Body of pancreas (tissue), 4 donors: ENCODE data around the gene KIRREL3.

Experiments
- POLR2A ChIP-seq, 3 donors: fragments of 450-650 bp; IDR thresholded peaks; one replicate each; pipeline ENCODE4 v1.6.1; 2016; ENCODE audit warnings: antibody characterized with exemption in 3 of 3, mild to moderate bottlenecking in 2 of 3
- TF ChIP-seq, protein P1 (sequence below), 7 experiments: fragments of 450-650 bp in 4 of 7; fragments of 200-600 bp in 3 of 7; sonication (generic) in 3 of 7; IDR thresholded peaks; one replicate each; pipeline ENCODE4 v1.5.1; 2016 to 2019; ENCODE audit warnings: antibody characterized with exemption in 7 of 7

- TF ChIP-seq, protein P1, sequence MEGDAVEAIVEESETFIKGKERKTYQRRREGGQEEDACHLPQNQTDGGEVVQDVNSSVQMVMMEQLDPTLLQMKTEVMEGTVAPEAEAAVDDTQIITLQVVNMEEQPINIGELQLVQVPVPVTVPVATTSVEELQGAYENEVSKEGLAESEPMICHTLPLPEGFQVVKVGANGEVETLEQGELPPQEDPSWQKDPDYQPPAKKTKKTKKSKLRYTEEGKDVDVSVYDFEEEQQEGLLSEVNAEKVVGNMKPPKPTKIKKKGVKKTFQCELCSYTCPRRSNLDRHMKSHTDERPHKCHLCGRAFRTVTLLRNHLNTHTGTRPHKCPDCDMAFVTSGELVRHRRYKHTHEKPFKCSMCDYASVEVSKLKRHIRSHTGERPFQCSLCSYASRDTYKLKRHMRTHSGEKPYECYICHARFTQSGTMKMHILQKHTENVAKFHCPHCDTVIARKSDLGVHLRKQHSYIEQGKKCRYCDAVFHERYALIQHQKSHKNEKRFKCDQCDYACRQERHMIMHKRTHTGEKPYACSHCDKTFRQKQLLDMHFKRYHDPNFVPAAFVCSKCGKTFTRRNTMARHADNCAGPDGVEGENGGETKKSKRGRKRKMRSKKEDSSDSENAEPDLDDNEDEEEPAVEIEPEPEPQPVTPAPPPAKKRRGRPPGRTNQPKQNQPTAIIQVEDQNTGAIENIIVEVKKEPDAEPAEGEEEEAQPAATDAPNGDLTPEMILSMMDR (IDR thresholded peaks at IDR 0.05), result no peak
- no peak for TF ChIP-seq POLR2A (IDR thresholded peaks at IDR 0.05)
These were observed 299.1 kb downstream of the KIRREL3 start for GRCh38 chr11:126701520-126701897.
